Measurements from ENCODE around the gene NKD2. TPM values are rescaled to one million over a fixed set of nuclear protein-coding genes. Genes with fewer than 3 reads are reported as not detected.

NKD2 gene
- total and polyA plus RNA-seq, 2 experiments from 2014 or later, result 9.0 to 11.9 TPM

- H3K9me2 ChIP-seq (ENCODE audit: insufficient read depth), result no peaks in the 10 kb centered on the region
- Mint-ChIP-seq H3K9me3 (no peaks in the 10 kb centered on the region), H3K4me1 (peaks cover 13% of the 10 kb centered on the region), H3K36me3 (ENCODE audit: low read depth) (no peaks in the 10 kb centered on the region; the same call in 2 of the 3 replicates), H3K27ac (no peak overlapping the region), H3K27me3 (ENCODE audit: insufficient read depth, low read depth, poor library complexity) (peaks cover 4% of the 10 kb centered on the region), H3K4me3 (no peak overlapping the region)
- H3F3A ChIP-seq (replicated peaks; ENCODE audit: low read depth), result no peaks in the 10 kb centered on the region
- no peaks in the 10 kb centered on the region for H3K36me3 ChIP-seq (ENCODE audit: insufficient read depth)
- ATAC-seq (no peak), DNase-seq (ENCODE audit: low spot score) (no peak)
- H2AFZ ChIP-seq, result no peak overlapping the region
- H3K79me2 ChIP-seq (replicated peaks; ENCODE audit: insufficient read depth), result no peaks in the 10 kb centered on the region
- H3K27ac ChIP-seq (ENCODE audit: low read depth), result no peak overlapping the region
- no peaks in the 10 kb centered on the region for H3K27me3 ChIP-seq (ENCODE audit: insufficient read depth)
- H3K4me2 ChIP-seq, result no peak overlapping the region
- H3K4me3 ChIP-seq, result no peak overlapping the region
- no peaks in the 10 kb centered on the region for H3K4me1 ChIP-seq (ENCODE audit: insufficient read depth)
- H4K20me1 ChIP-seq (replicated peaks; ENCODE audit: insufficient read depth), result no peaks in the 10 kb centered on the region
- TF ChIP-seq, protein P1, sequence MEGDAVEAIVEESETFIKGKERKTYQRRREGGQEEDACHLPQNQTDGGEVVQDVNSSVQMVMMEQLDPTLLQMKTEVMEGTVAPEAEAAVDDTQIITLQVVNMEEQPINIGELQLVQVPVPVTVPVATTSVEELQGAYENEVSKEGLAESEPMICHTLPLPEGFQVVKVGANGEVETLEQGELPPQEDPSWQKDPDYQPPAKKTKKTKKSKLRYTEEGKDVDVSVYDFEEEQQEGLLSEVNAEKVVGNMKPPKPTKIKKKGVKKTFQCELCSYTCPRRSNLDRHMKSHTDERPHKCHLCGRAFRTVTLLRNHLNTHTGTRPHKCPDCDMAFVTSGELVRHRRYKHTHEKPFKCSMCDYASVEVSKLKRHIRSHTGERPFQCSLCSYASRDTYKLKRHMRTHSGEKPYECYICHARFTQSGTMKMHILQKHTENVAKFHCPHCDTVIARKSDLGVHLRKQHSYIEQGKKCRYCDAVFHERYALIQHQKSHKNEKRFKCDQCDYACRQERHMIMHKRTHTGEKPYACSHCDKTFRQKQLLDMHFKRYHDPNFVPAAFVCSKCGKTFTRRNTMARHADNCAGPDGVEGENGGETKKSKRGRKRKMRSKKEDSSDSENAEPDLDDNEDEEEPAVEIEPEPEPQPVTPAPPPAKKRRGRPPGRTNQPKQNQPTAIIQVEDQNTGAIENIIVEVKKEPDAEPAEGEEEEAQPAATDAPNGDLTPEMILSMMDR (conservative IDR thresholded peaks at IDR 0.05; ENCODE audit: low read depth in 2 of 2), result no peak
- TF ChIP-seq ZNF114 (CRISPR knock-in tag; IDR thresholded peaks at IDR 0.05) (no peak), EZH2 (IDR thresholded peaks at IDR 0.05; ENCODE audit: low read depth, unreplicated experiment) (no peak), NANOG (IDR thresholded peaks at IDR 0.05; ENCODE audit: borderline replicate concordance) (no peak), ETS1 (IDR thresholded peaks at IDR 0.05) (no peak), JUNB (IDR thresholded peaks at IDR 0.05; ENCODE audit: unreplicated experiment) (no peak), STAT1 (IDR thresholded peaks at IDR 0.05; ENCODE audit: unreplicated experiment) (no peak), ZNF462 (CRISPR knock-in tag; IDR thresholded peaks at IDR 0.05) (no peak), CREB1 (CRISPR knock-in tag; IDR thresholded peaks at IDR 0.05; ENCODE audit: low read depth) (no peak), REST (IDR thresholded peaks at IDR 0.05; ENCODE audit: unreplicated experiment) (no peak), ZNF331 (CRISPR knock-in tag; IDR thresholded peaks at IDR 0.05; ENCODE audit: low read depth) (no peak), POLR2AphosphoS5 (IDR thresholded peaks at IDR 0.05; ENCODE audit: low read depth) (no peak), EZH2phosphoT487 (IDR thresholded peaks at IDR 0.05; ENCODE audit: unreplicated experiment) (no peak)
Measured at GRCh38 chr5:995318-995717, 13.3 kb upstream of the NKD2 start.

Data from GM23338 (cell line).